HUES6 (cell line): Measurements from ENCODE around the gene AMER3.

Source experiments
- H3K27ac ChIP-seq: 2 replicates; pipeline ENCODE4 v1.7.0; 2013; ENCODE audit warnings: low read depth, mild to moderate bottlenecking, low read length, inconsistent platforms
- H3K27me3 ChIP-seq: 2 replicates; pipeline ENCODE4 v1.6.1; 2013; ENCODE audit warnings: low read length; ENCODE audit not compliant: control insufficient read depth, insufficient read depth
- H3K36me3 ChIP-seq: 2 replicates; pipeline ENCODE4 v1.6.1; 2013; ENCODE audit warnings: low read length; ENCODE audit not compliant: control insufficient read depth, insufficient read depth
- H3K4me1 ChIP-seq: 2 replicates; pipeline ENCODE4 v1.6.1; 2013; ENCODE audit warnings: low read length; ENCODE audit not compliant: control insufficient read depth, insufficient read depth
- H3K4me3 ChIP-seq: 2 replicates; pipeline ENCODE4 v1.5.1; 2013; ENCODE audit warnings: low read depth, low read length
- H3K9ac ChIP-seq: one replicate; pipeline ENCODE4 v1.6.1; 2013; ENCODE audit warnings: mild to moderate bottlenecking, low read length
- H3K9me3 ChIP-seq: 2 replicates; pipeline ENCODE4 v1.6.1; 2013; ENCODE audit warnings: low read depth, low read length; ENCODE audit not compliant: control insufficient read depth, insufficient read depth

AMER3 gene

DNA sequence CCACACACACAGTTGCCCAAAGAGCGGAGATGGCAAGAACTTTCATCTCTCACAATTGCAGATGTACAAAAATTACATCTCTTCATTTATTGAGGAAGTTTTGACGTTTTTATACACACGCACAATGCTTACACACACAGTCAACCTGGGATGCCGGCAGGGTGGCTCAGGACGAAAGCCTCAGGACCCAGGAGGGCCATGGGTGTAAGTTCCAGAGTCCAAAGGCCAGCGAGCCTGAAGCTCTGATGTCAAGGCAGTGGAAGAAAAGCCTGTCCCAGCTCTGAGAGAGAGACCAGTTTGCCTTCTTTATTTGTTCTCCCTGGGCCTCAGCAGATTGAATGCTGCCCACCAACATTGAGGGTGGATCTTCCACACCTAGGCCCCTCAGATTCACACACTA, 10.1 kb downstream of the AMER3 start:
- Histone ChIP-seq H3K36me3 (no peaks in the 10 kb centered on the region), H3K9me3 (no peaks in the 10 kb centered on the region), H3K27ac (no peak overlapping the region), H3K27me3 (peaks cover 3% of the 10 kb centered on the region; the same call in 1 of the 2 replicates), H3K4me3 (no peak overlapping the region), H3K4me1 (no peaks in the 10 kb centered on the region), H3K9ac (no peak overlapping the region)

DNA sequence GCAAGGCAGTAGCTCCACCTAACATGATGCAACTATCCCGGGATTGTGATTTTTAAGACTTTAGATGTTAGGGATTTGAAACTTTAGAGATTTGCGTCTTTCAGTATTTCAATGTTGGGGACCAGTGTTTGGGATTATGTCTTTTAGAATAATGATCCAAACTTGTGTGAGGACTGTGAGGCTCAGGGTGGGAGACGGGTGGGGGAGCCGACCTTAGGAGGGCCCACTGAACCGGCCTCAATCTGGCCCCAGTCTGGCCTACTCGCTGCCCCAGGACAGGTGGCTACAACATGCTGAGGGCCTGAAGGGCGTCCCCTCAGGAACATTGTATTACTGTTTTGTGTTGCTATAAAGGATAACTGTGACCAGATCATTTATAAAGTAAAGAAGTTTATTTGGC, 10.7 kb downstream of the AMER3 start:
- H3K4me3 ChIP-seq, result no peak overlapping the region
- H3K27me3 ChIP-seq, result peaks cover 3% of the 10 kb centered on the region; the same call in 1 of the 2 replicates
- no peaks in the 10 kb centered on the region for H3K9me3 ChIP-seq
- H3K27ac ChIP-seq, result no peak overlapping the region
- H3K9ac ChIP-seq, result no peak overlapping the region
- H3K36me3 ChIP-seq, result no peaks in the 10 kb centered on the region
- H3K4me1 ChIP-seq, result no peaks in the 10 kb centered on the region

DNA sequence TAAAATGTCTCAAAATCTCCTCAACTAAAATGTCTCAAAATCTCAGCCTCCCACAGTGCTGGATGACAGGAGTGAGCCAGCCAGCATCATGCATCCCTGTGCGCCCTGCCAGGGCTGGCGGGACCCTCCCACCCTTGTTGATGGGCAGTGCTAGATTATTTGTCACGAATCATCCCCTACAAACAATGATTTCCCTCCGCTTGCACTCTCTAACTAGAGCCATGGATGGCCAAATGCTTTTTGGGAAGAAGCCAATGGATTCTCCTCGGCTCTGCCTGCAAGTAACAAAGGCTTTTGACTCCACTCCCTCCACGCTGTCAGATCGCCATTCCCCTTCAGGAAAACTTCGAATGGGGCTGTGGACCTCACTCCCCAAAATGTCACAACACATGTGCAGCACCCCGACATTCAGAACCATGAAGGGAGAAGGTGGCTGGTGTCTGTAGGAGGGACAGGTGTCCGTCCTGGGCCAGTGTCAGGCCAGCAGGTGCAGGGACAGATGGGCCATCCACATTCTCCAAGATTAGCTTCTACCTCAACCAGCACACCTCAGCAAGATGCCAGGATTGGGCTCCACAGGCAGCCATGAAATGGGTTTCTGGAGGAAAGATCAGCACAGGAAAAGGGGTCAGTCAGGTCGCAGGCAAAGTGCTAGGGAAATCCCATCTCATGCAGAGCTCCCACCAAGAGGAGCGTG, 11.5 kb downstream of the AMER3 start:
- no peak overlapping the region for H3K27ac ChIP-seq
- no peaks in the 10 kb centered on the region; the same call in 1 of the 2 replicates for H3K4me1 ChIP-seq
- H3K4me3 ChIP-seq, result no peak overlapping the region
- no peaks in the 10 kb centered on the region for H3K27me3 ChIP-seq
- H3K36me3 ChIP-seq, result no peaks in the 10 kb centered on the region
- no peak overlapping the region for H3K9ac ChIP-seq
- no peaks in the 10 kb centered on the region for H3K9me3 ChIP-seq

DNA sequence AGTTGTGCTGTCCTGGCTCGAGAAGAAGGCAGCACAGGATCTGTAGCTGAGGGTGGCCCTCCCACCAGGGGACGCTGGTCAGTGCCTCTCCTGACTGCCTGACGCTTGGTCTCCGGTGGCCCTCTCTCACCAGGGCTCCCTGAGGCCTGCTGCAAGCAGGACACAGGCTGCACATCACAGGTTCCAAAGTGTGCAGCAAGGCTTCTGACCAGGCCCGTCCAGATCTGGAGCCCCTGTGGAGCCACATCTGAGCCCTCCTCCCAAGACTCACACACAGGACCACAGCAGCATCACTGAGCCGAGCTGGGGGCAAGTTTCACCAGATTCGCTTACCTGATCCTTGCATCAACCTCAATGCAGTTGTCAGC, 12.1 kb downstream of the AMER3 start:
- Histone ChIP-seq H3K4me3 (no peak overlapping the region), H3K27me3 (no peaks in the 10 kb centered on the region), H3K9me3 (no peaks in the 10 kb centered on the region), H3K4me1 (no peaks in the 10 kb centered on the region; the same call in 1 of the 2 replicates), H3K27ac (no peak overlapping the region), H3K36me3 (no peaks in the 10 kb centered on the region), H3K9ac (no peak overlapping the region)

DNA sequence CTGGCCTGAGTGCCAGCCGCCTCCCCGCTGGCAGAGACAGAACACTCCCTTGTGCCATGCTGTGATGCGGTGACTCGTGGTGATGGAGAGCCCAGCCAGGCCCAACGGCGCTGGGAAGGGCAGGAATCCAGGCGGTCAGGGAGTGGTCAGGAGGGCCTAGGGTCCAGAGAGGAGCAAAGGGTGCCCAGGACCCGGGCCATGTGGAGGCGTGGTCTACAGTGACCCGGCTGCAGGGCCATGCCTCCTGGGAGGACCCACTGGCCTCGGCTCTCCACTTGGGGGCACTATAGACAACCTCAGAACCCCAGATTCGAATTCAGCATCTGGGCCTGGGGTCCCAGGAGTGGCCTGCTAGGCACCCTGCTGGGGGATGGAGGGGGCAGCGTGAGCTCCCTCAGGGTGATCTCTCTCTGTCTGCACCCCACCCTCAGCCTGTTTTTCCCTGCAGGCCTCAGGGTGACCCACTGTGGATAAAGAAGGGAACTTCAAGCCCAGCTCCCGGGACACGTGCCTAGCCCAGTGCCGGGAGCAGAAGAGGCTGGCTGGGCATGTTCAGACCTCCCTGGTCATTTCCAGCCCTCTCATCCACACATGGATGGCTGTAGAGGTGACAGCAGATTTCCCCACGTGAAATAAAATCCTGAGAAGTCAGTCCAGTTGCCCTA, 13.0 kb downstream of the AMER3 start:
- H3K9ac ChIP-seq, result no peak overlapping the region
- no peaks in the 10 kb centered on the region for H3K9me3 ChIP-seq
- H3K4me1 ChIP-seq, result no peaks in the 10 kb centered on the region; the same call in 1 of the 2 replicates
- no peaks in the 10 kb centered on the region for H3K27me3 ChIP-seq
- no peak overlapping the region for H3K27ac ChIP-seq
- H3K36me3 ChIP-seq, result no peaks in the 10 kb centered on the region
- H3K4me3 ChIP-seq, result no peak overlapping the region

DNA sequence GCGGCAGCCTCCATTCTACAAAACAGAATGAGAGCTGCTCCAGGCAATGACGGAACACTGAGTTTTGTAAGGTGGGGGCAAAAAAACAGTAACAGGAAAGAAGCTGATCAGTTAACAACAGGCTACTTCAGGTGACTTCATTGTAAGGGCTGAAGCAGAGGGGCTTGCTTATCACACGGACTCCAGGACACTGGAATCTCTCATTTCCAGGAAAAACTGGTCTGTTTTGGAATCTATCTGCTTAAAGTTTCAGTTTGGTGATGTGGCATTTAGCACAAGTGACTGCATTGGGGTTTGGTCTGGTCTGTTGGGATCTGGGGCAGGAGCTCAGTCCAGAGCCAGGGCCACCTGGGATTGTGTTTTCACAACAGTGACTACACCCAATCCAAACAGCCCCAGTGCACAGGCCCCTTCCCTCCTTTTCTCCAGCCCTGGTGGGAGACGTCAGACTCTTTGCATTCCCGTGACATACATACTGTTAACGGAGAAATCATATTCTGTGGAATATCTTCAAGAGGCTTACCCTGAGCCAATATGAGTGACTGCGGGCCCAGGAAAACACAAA, 14.1 kb downstream of the AMER3 start:
- Histone ChIP-seq H3K27me3 (no peaks in the 10 kb centered on the region), H3K4me1 (no peaks in the 10 kb centered on the region; the same call in 1 of the 2 replicates), H3K9ac (no peak overlapping the region), H3K27ac (no peak overlapping the region), H3K36me3 (no peaks in the 10 kb centered on the region), H3K9me3 (no peaks in the 10 kb centered on the region), H3K4me3 (no peak overlapping the region)

DNA sequence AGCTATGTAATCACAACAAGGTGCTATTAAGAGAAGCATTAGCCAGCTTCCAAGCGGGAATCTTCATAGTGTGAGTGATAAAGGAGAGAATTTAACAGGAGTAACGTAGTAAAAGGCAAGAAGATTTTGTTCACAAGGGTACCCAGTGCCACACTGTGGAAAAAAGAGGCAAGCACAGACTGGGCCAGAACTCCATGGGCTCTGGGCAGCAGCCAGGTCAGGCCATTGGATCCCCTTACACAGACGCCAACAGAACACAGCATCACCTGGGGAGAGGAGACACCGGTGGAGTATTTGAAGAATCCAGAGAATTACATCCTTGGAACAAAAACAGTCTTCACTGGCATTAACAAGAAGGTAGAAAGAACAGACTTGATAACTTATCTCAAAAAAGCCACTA, 21.2 kb downstream of the AMER3 start:
- no peaks in the 10 kb centered on the region for H3K4me1 ChIP-seq
- no peaks in the 10 kb centered on the region for H3K36me3 ChIP-seq
- no peak overlapping the region for H3K9ac ChIP-seq
- H3K4me3 ChIP-seq, result no peak overlapping the region
- no peaks in the 10 kb centered on the region for H3K27me3 ChIP-seq
- no peaks in the 10 kb centered on the region for H3K9me3 ChIP-seq
- no peak overlapping the region for H3K27ac ChIP-seq

DNA sequence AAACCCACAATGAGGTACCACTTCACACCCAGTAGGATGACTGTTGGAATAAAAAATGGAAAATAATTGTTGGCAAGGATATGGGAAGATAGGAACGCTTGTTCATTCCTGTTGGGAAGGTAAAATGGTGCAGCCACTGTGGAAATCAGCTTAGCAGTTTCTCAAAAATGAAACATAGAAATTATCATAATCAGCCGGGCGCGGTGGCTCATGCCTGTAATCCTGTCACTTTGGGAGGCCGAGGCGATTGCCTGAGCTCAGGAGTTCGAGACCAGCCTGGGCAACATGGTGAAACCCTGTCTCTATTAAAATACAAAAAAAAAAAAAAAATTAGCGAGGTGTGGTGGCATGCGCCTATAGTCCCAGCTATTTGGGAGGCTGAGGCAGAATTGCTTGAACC, 23.4 kb downstream of the AMER3 start:
- Histone ChIP-seq H3K27me3 (no peaks in the 10 kb centered on the region), H3K36me3 (no peaks in the 10 kb centered on the region), H3K27ac (no peak overlapping the region), H3K9me3 (no peaks in the 10 kb centered on the region), H3K4me3 (no peak overlapping the region), H3K9ac (no peak overlapping the region), H3K4me1 (no peaks in the 10 kb centered on the region)

DNA sequence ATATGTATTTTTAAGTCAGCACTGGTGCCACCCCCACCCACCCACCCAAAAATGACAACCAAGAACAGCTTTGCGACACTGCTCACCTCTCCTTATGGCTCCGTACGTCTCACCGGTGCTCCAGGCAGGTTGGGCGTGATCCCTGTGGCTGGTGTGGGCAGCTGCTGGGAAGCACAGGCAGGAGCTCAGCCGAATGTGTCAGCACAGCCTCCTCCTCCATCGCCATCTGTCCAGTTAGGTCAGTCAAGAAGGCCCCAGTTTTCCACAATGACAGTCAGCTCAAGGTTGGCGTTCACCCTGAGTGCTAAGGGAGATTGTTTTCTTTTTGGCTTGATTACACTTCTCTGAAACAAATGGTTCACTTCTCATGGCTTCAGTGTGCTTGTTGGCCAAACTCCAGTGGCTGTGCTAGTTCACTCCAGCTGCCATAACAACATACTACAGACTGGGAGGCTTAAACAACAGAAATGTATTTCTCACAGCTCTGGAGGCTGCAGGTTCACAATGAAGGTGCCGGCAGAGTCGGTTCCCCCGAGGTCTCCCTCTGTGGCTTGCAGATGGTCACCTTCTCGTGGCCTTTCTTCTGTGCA, 30.2 kb downstream of the AMER3 start:
- H3K4me1 ChIP-seq, result no peaks in the 10 kb centered on the region
- H3K4me3 ChIP-seq, result no peak overlapping the region
- no peaks in the 10 kb centered on the region for H3K9me3 ChIP-seq
- no peak overlapping the region for H3K27ac ChIP-seq
- H3K27me3 ChIP-seq, result no peaks in the 10 kb centered on the region
- no peaks in the 10 kb centered on the region for H3K36me3 ChIP-seq
- H3K9ac ChIP-seq, result no peak overlapping the region

DNA sequence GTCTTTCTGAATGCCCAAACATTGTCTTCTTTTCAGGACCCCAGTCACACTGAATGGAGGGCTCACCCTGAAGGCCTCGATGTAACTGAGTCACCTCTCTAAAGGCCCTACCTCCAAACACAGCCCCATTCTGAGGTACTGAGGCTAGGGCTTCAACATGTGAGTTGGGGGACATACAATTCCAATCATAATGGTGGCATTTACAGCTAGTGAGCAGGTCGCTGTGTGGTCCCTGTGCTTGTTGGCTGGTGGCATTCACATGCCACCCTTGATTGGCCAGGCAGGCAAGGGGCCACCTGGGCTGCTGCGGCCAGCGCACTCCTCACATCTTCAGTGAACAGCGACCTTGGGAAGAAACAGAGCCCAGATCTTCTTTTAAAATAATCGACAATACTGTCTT, 30.7 kb downstream of the AMER3 start:
- H3K4me3 ChIP-seq, result no peak overlapping the region
- no peaks in the 10 kb centered on the region for H3K9me3 ChIP-seq
- no peaks in the 10 kb centered on the region for H3K27me3 ChIP-seq
- H3K36me3 ChIP-seq, result no peaks in the 10 kb centered on the region
- no peak overlapping the region for H3K9ac ChIP-seq
- no peaks in the 10 kb centered on the region for H3K4me1 ChIP-seq
- H3K27ac ChIP-seq, result no peak overlapping the region

DNA sequence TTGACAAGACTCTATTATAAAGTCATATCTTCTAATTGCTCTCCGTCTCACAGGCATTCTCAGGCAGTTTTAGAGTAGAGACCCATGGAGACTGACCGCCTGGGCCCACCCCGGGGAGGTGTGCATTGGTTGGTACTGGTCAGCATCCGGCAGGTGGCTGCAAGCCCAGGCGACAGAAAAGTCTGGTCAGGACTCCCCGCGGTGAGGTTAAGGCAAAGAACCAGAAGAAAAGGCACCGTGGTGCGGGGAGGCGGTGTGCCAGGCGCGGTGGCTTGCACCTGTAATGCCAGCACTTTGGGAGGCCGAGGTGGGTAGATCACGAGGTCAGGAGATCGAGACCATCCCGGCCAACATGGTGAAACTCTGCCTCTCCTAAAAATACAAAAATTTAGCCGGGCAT, 32.5 kb downstream of the AMER3 start:
- H3K36me3 ChIP-seq, result no peaks in the 10 kb centered on the region
- H3K9me3 ChIP-seq, result no peaks in the 10 kb centered on the region
- no peak overlapping the region for H3K27ac ChIP-seq
- H3K4me3 ChIP-seq, result no peak overlapping the region
- H3K9ac ChIP-seq, result no peak overlapping the region
- no peaks in the 10 kb centered on the region for H3K27me3 ChIP-seq
- no peaks in the 10 kb centered on the region for H3K4me1 ChIP-seq
